Left forelimb (tissue), 1 donor: ENCODE measurements around the gene SCARB2.

Experiments
- DNase-seq: peaks from one replicate; pipeline ENCODE4 v3.0.0-alpha.2; 2018; ENCODE audit warnings: low spot score

Gene SCARB2

DNA sequence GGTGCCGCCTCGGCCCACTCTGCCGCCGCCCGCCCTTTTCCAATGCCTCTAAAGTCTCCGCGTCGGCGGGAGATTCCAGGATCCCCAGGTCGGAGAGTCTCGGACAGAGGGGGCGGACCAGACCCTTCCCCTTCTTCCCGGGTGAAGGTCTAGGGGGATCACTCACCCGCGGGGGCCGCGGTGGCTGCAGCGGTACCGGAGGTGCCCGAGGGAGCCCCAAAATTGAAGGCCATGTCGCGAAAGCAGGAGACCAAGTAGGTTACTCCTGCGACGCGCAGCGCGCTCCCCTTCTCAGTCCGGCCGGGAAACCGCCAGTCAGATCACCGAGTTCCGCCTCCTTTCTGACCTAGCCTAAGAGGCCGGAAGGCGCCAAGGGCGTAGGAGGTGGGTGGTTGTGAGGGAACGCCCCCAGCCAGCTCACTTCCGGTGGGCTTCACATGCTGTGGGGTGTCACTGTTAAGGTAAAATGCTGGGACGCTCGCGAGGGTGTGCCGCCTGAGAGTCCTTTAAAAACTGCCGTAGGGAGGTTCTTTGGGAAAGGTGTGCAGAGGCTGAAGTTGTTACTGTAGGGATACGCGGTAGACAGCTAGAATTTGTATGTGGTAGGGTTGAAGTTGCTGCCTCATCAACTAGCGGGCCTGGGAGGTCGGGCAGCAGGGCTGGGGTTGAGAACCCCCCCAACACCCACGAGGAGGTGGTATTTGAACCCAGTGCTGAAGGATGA lies 65.3 kb downstream of the SCARB2 start, which contains the start of gene NUP54:
Gene NUP54 (minus strand): TSS at position 256 of the 724 bp plus-strand sequence. CDS start 23 bp downstream, at position 233.
- DNase-seq, result peak; percentile 97

DNA sequence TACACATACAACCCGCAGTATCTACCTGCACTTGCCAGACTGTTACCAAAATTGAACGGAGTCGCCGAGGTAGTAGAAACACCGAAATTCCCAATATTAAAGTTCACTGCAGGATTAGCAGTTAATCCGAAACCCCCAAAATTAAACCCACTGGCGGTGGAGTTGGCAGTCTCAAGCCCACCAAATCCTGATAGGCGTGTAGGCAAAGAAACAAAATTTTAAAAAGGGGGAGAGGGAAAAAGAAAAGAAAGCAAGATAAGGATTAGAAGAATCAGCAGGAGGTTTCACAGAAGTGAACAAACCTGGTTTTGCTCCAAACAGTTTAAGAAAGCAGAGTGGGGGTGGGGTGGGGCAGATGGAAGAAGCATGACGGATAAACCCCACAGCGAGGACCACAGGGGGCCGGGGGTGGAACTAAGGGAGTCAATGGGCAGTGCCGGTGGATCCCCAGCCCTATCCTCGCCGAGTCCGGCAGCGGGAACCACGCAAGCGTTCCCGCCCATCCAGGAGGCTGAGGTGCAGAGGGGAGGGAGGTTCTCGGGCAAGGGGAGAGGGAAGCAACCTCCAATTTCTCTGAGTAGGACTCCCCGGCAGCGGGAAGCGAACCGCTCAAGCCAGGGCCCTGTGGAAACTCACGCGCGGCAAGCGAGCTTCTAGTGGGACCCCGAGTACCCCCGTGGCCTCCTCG lies 66.0 kb downstream of the SCARB2 start:
- DNase-seq, result no peak

DNA sequence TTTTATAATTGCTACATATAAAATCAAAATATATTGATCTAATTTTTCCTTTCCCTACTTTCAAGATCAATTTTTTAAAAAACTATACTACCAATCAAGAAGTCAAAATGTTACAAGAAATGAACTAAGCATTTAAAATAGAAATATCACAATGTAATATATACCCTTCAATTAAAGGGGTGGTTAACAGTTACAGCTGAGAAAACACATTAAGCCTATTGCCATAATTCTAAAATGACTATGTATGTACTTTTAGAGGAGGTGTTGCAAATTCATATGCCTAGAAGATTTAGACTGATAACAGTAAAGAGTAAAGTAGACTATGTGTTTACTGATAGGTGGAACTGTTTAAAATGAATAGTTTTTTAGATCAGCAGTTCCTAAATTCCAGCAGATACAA lies 69.1 kb downstream of the SCARB2 start:
- DNase-seq, result no peak

DNA sequence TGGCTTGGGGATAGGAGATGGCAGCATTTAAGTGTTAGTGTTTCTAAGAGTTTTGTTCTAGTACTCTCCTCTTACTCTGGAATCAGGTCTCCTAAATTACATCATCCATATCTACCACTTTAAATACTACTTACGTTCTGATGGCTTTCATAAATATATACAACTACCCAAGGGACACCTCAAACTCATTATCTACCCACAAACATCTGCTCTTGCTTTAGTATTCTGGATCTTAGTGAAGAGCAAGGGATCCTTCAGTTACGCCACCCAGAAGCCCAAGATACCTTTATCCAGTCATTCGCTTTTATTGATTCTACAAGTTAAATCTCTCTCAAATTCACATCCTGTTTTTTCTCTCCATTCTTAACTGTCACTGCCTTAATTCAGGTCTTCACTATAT lies 72.4 kb downstream of the SCARB2 start:
- no peak for DNase-seq

DNA sequence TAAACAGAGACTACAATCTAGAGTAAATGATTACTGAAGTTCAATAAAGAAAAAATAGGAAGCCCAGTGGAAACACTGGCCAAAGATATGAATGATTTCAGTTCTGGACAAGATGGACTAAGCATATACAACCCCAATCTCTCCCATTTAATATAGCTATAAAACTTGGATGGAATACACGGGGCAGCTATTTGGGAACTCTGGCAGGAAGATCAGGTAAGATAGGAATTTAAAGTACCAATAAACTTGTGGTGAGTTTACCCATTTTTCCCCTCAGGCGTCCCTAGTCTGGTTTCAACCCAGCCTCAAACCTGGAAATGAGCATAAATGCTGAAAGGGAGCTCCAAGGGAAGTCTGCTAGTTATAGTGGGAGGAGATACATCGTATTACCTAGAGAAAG lies 85.9 kb downstream of the SCARB2 start:
- no peak for DNase-seq

DNA sequence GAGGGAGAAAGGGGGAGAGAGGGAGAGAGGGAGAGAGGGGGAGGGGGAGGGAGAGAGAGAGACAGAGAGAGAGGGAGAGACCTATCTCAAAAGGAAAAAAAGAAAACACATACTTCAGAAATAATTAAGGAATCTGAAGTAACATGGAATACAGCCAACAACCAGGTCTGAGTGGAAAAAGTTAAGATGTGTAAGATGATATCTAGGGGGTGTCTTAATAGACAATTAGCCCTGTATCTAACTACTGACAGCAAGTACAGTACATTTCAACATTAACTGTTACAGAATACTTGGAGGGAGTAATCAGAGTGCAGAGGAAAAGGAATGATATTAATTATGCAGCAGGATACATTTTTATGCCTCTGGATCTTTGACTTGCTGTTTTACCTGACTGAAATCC lies 87.8 kb downstream of the SCARB2 start:
- no peak for DNase-seq

DNA sequence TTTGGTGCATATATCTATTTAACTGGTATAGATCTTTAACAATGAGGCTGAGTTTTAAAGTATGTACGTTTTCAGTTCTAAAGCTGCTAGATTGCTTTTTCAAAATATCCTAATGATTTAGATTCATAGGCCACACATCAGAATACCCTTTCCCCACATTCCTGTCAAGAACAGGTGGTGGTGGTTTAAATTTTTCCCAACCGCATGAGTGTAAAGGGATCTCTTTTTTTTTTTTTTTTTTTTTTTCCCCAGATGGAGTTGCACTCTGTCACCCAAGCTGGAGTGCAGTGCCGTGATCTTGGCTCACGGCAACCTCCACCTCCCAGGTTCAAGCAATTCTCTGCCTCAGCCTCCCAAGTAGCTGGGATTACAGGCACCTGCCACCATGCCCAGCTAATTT lies 93.4 kb downstream of the SCARB2 start:
- no peak for DNase-seq

DNA sequence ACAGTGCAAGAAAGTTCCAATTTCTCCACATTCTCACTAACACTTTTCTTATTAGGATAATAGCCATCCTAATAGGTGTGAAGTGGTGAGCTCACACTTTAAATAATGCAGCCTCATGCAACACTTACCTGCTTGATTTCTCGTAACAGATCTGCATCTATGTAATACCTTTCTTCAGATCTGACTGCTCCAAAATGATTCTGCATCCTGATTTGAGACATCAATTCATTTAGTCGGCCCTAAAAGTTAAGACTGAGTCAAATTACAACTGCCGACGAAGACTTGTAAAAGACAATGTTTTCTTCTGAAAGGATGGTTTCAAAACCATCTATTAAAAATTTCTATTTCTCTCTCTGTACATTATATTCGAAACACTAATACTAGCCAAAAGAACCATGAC lies 96.1 kb downstream of the SCARB2 start:
- no peak for DNase-seq

DNA sequence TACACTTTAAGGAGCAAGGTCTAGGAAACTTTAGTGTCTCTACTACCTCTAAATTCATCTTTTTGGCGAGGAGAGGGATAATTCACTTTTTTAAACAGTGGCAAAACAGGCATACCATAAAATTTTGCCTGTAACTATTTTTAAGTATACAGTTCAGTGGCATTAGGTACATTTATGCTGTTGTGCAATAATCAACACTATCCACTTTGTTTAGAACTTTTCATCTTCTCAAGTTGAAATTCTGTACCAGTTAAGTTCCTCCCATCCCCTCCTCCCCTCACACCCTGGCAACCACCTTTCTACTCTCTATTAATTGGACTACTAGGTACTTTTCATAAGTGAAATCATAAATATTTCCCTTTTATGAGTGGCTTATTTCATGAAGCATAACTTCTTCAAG lies 96.8 kb downstream of the SCARB2 start:
- DNase-seq, result no peak
